CD4-positive, alpha-beta memory T cell (primary cell): Measurements from ENCODE around the gene CSAD. TPM values are rescaled to one million over a fixed set of nuclear protein-coding genes. Genes with fewer than 3 reads are reported as not detected.
A peak's percentile ranks its signal among the peaks of the same experiment; 100 is the strongest.
"Not testable (repeated sequence)": the region's sequence is repeated elsewhere in the genome, so short reads cannot be mapped to it uniquely, and the experiment has no call there.

Experiments
- CTCF ChIA-PET: fragments of 350-600 bp; sonication (Branson Sonifier 250); formaldehyde crosslinking; loops from one replicate; lab custom pipeline; 2021; ENCODE audit warnings: inconsistent platforms; ENCODE audit not compliant: partially characterized antibody; lab: Charles Lee
- POLR2A ChIA-PET: fragments of 350-600 bp; sonication (Branson Sonifier 250); formaldehyde crosslinking; loops from one replicate; lab custom pipeline; 2021; ENCODE audit not compliant: partially characterized antibody; lab: Charles Lee
- DNase-seq, 5 donors: peaks; one replicate each; pipeline versions ENCODE4 v3.0.0 to v3.0.0-alpha.2; 2020 to 2022; ENCODE audit warnings: mixed read lengths in 1 of 5
- H3K27ac ChIP-seq: one replicate; pipeline ENCODE4 v1.7.0; 2013; ENCODE audit warnings: low read depth, low read length
- H3K27me3 ChIP-seq: 2 replicates; pipeline ENCODE4 v1.7.0; 2013; ENCODE audit warnings: mild to moderate bottlenecking, low read length, moderate library complexity; ENCODE audit not compliant: insufficient read depth
- H3K36me3 ChIP-seq: 2 replicates; pipeline ENCODE4 v1.7.0; 2013; ENCODE audit warnings: mild to moderate bottlenecking, low read length, moderate library complexity; ENCODE audit not compliant: insufficient read depth
- H3K4me1 ChIP-seq: 2 replicates; pipeline ENCODE4 v1.7.0; 2013; ENCODE audit warnings: mild to moderate bottlenecking, low read length, moderate library complexity; ENCODE audit not compliant: insufficient read depth
- H3K4me3 ChIP-seq, 2 donors: one replicate each; pipeline ENCODE4 v1.7.0; 2013; ENCODE audit warnings: low read length in 2 of 2, mild to moderate bottlenecking in 1 of 2
- H3K9me3 ChIP-seq, 2 donors: one replicate each; pipeline ENCODE4 v1.7.0; 2013; ENCODE audit warnings: low read length in 2 of 2, control low read depth in 1 of 2; ENCODE audit not compliant: control insufficient read depth in 1 of 2
- H3K27ac Mint-ChIP-seq, 7 donors: one replicate each; pipeline ENCODE4 v1.8.0; 2020 to 2021; ENCODE audit warnings: mixed read lengths in 7 of 7, mild to moderate bottlenecking in 6 of 7, inconsistent platforms in 3 of 7, moderate library complexity in 3 of 7
- H3K27me3 Mint-ChIP-seq, 2 donors: one replicate each; pipeline ENCODE4 v1.8.0; 2020 to 2021; ENCODE audit warnings: mixed read lengths in 2 of 2
- H3K36me3 Mint-ChIP-seq, 2 donors: one replicate each; pipeline ENCODE4 v1.8.0; 2020 to 2021; ENCODE audit warnings: mixed read lengths in 2 of 2, inconsistent platforms in 1 of 2, mild to moderate bottlenecking in 1 of 2
- H3K4me1 Mint-ChIP-seq, 4 donors: one replicate each; pipeline ENCODE4 v1.8.0; 2020 to 2021; ENCODE audit warnings: mixed read lengths in 4 of 4, mild to moderate bottlenecking in 1 of 4
- H3K4me3 Mint-ChIP-seq, 8 donors: one replicate each; pipeline ENCODE4 v1.8.0; 2020 to 2021; ENCODE audit warnings: mixed read lengths in 8 of 8, mild to moderate bottlenecking in 7 of 8, moderate library complexity in 6 of 8, inconsistent platforms in 3 of 8
- H3K9me3 Mint-ChIP-seq, 8 donors: one replicate each; pipeline ENCODE4 v1.8.0; 2020 to 2021; ENCODE audit warnings: mixed read lengths in 8 of 8, mild to moderate bottlenecking in 5 of 8, inconsistent platforms in 3 of 8, moderate library complexity in 1 of 8
- intact Hi-C: fragments of 100-400 bp; cut with micrococcal nuclease; formaldehyde crosslinking; loops from one replicate; pipeline ENCODE4 v1.15.1; 2023
- polyA plus RNA-seq, 2 donors: library from polyadenylated mRNA; unstranded; fragments of 300-500 nt; fragmentation: Illumina TruSeq; gene quantifications; one replicate each; pipeline ENCODE4 v1.2.3, GENCODE V29; 2021
- total RNA-seq, 2 experiments: library from RNA; stranded (reverse); gene quantifications; one replicate each; pipeline ENCODE4 v1.2.3, GENCODE V29; 2021

CSAD gene
- total and polyA plus RNA-seq, 4 experiments from 2014 or later, result 1.1 to 64.2 (median 32.7) TPM

DNA sequence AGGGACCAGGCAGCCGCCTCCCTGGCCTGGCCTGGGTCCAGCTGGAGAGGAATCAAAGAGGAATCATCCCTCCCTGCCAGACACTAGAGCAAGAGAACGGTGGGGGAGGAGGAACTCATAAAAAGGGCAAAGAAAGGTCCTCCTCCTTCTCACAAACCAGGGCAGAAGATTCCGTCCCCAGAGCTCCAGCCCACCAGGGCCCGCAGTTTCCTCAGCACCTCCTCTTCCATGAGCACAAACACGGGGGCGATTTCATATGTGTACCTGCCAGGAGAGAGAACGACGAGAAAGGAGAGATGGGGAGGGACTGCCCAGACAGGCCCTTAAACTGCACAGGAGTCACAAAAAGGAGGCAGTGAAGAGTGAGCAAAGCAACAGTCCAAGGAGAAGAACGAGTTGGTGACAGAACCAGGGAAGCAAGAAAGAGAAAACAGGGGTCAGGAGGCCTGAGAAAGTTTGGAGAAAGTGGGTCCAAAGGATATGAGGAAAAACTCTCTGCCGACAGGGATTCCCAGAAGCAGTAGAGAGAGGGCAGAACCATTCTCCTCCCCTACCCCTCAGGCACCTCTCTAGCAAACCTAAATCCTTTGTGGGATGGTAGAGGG, 8.9 kb downstream of the CSAD start:
- peaks cover 0 to 3% (median under 1%) of the 10 kb centered on the region in 4 donors for H3K4me1 Mint-ChIP-seq

GRCh38 chr12:53170876-53171724, 9.6 kb downstream of the CSAD start:
- Histone ChIP-seq H3K27ac (no peak overlapping the region), H3K36me3 (no peaks in the 10 kb centered on the region), H3K9me3 (no peaks in the 10 kb centered on the region), H3K27me3 (no peaks in the 10 kb centered on the region), H3K4me1 (no peaks in the 10 kb centered on the region), H3K4me3 (no peak overlapping the region)
- peaks cover 16 to 26% of the 10 kb centered on the region in 2 donors for H3K36me3 Mint-ChIP-seq
- no peaks in the 10 kb centered on the region for H3K27me3 Mint-ChIP-seq
- no peak overlapping the region for H3K4me3 Mint-ChIP-seq
- H3K9me3 Mint-ChIP-seq, result no peaks in the 10 kb centered on the region
- intact Hi-C loops, result no loop called here
- peak overlapping the region in 1 of 7 donors; percentile 43 for H3K27ac Mint-ChIP-seq
- POLR2A ChIA-PET, result interaction anchor here (0.6 to 1.6 kb wide), 3 partner anchors 10 to 41 kb away, joined by 3 read pairs; partner anchors contain the start of gene CSAD
- peaks cover 0 to 3% (median under 1%) of the 10 kb centered on the region in 4 donors for H3K4me1 Mint-ChIP-seq
- CTCF ChIA-PET, result interaction anchor here (0.9 to 3.5 kb wide), 2 partner anchors 10 to 11 kb away, joined by 3 to 18 read pairs; partner anchors contain the start of gene CSAD
- DNase-seq, result no peak

More for the DNA sequence above, 8.9 kb downstream of the CSAD start:
- ChIA-PET POLR2A (interaction anchor here (1.6 kb wide), 1 partner anchor 21 kb away, joined by 3 read pairs; no protein-coding TSS in a partner anchor), CTCF (interaction anchor here (0.9 to 3.5 kb wide), 2 partner anchors 9 to 12 kb away, joined by 3 to 18 read pairs; partner anchors contain the start of gene CSAD)
- Mint-ChIP-seq H3K27ac (peak overlapping the region in 3 of 7 donors; percentile 23 to 49 (median 44)), H3K36me3 (peaks cover 16 to 26% of the 10 kb centered on the region in 2 donors), H3K9me3 (no peaks in the 10 kb centered on the region), H3K4me3 (no peak overlapping the region), H3K27me3 (no peaks in the 10 kb centered on the region)
- Histone ChIP-seq H3K27me3 (no peaks in the 10 kb centered on the region), H3K27ac (no peak overlapping the region), H3K9me3 (no peaks in the 10 kb centered on the region), H3K4me1 (no peaks in the 10 kb centered on the region), H3K4me3 (no peak overlapping the region), H3K36me3 (no peaks in the 10 kb centered on the region)
- DNase-seq, result no peak
- intact Hi-C loops, result no loop called here

DNA sequence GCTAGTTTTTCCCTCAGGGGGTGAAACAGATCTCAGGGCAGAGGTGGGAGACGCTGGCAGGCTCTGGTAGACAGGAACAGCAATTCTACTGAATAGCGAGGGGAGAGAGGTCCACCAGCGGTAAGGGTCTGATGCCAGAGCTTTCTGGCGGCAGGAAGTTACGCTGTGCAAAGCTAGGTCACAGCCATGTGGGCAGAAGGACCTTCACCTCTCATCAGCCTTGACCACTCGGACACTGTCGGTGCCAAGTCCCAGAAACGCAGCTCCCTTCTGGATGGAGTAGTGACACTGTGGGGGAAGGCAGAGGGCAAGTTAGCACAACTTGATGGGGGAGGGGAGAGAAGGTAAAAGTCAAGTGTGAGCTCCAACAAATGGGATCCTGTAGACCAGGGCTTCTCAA, 10.5 kb downstream of the CSAD start:
- H3K4me3 Mint-ChIP-seq, result no peak overlapping the region
- CTCF ChIA-PET, result interaction anchor here (3.5 kb wide), 1 partner anchor 11 kb away, joined by 18 read pairs; no protein-coding TSS in a partner anchor
- POLR2A ChIA-PET, result interaction anchor here (0.6 kb wide), 2 partner anchors 11 to 42 kb away, joined by 3 read pairs; partner anchors contain the start of gene CSAD
- Histone ChIP-seq H3K4me1 (no peaks in the 10 kb centered on the region), H3K27me3 (no peaks in the 10 kb centered on the region), H3K9me3 (no peaks in the 10 kb centered on the region), H3K27ac (no peak overlapping the region), H3K4me3 (no peak overlapping the region), H3K36me3 (no peaks in the 10 kb centered on the region)
- intact Hi-C loops, result no loop called here
- DNase-seq, result no peak
- peaks cover 0 to 2% (median 0%) of the 10 kb centered on the region in 4 donors for H3K4me1 Mint-ChIP-seq
- H3K36me3 Mint-ChIP-seq, result peaks cover 16 to 26% of the 10 kb centered on the region in 2 donors
- no peaks in the 10 kb centered on the region for H3K27me3 Mint-ChIP-seq
- no peaks in the 10 kb centered on the region for H3K9me3 Mint-ChIP-seq
- peak overlapping the region in 1 of 7 donors; percentile 12 for H3K27ac Mint-ChIP-seq

DNA sequence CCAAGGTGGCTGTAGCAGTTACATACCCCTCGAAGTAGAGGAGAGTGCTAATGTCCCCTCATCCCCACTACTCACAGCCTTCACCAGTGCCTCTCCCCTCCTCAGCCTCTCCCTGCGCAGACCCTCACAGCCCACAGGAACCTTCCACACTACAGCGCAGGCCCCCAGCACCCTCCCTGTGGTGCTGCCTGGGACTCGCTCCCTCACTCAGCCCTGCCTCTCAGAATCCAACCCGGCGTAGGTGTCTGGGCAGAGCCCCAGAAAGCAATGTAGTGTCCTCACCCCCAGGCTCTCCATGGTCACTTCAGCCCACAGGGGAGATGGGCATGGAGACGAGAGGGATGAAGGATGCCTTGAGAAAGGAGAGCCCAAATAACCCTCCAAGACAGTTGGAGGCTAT, 11.1 kb downstream of the CSAD start:
- no peak overlapping the region for H3K4me3 ChIP-seq
- H3K36me3 ChIP-seq, result no peaks in the 10 kb centered on the region
- H3K27me3 ChIP-seq, result no peaks in the 10 kb centered on the region
- no peak overlapping the region for H3K27ac ChIP-seq
- Mint-ChIP-seq H3K27ac (no peak overlapping the region), H3K9me3 (no peaks in the 10 kb centered on the region), H3K4me1 (no peaks in the 10 kb centered on the region), H3K36me3 (peaks cover 16 to 26% of the 10 kb centered on the region in 2 donors), H3K27me3 (no peaks in the 10 kb centered on the region), H3K4me3 (no peak overlapping the region)
- intact Hi-C loops, result no loop called here
- no peaks in the 10 kb centered on the region for H3K4me1 ChIP-seq
- H3K9me3 ChIP-seq, result no peaks in the 10 kb centered on the region
- POLR2A ChIA-PET, result no interaction called here
- no peak for DNase-seq
- CTCF ChIA-PET, result interaction anchor here (1.3 kb wide), 1 partner anchor 9 kb away, joined by 4 read pairs; no protein-coding TSS in a partner anchor

DNA sequence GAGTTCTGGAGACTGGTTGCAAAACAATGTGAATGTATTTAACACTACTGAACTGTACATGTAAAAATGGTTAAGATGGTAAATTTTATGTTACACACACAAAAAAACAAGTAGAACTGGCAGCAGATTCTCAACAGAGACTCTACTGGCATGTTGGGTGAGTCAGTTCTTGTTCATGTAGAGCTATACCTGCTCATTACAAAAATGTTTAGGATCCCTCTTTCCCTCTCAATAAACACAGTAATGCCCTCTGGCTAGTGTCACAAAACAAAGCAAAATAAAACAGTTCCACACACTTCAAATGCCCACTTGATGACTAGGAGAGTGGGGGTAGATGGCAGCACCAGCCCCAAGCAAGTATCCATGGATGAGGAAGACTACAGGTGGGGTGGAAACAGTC, 13.9 kb downstream of the CSAD start:
- Mint-ChIP-seq H3K36me3 (peaks cover 14 to 24% of the 10 kb centered on the region in 2 donors), H3K4me3 (no peak overlapping the region), H3K9me3 (no peaks in the 10 kb centered on the region), H3K27ac (peak overlapping the region in 3 of 7 donors; percentile 42 to 57 (median 53)), H3K4me1 (no peaks in the 10 kb centered on the region), H3K27me3 (no peaks in the 10 kb centered on the region)
- ChIA-PET CTCF (interaction anchor here (1.6 kb wide), 1 partner anchor 155 kb away, joined by 5 read pairs; the partner anchor contains the start of gene AAAS), POLR2A (interaction anchor here (1.0 kb wide), 1 partner anchor 177 kb away, joined by 3 read pairs; no protein-coding TSS in a partner anchor)
- Histone ChIP-seq H3K27ac (no peak overlapping the region), H3K9me3 (no peaks in the 10 kb centered on the region), H3K4me3 (no peak overlapping the region), H3K27me3 (no peaks in the 10 kb centered on the region), H3K4me1 (no peaks in the 10 kb centered on the region), H3K36me3 (no peaks in the 10 kb centered on the region)
- DNase-seq, result no peak
- intact Hi-C loops, result no loop called here

DNA sequence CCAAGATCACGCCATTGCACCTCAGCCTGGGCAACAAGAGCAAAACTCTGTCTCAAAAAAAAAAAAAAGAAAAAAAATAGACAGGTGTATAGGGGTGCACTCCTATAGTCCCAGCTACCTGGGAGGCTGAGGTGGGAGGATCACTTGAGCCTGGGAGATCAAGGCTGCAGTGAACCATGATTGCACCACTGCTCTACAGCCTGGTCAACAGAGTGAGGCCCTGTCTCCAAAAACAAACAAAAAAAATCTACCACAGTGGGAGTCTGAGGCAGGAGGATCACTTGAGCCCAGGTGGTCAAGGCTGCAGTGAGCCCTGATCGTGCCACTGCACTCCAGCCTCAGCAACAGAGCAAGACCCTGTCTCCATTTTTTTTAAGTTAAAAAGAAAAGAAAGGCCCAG, 17.7 kb downstream of the CSAD start:
- H3K9me3 Mint-ChIP-seq, H3K36me3 ChIP-seq, H3K27ac Mint-ChIP-seq, H3K27ac ChIP-seq, H3K27me3 ChIP-seq, H3K9me3 ChIP-seq, intact Hi-C loops, H3K4me3 Mint-ChIP-seq, DNase-seq, H3K36me3 Mint-ChIP-seq, H3K4me3 ChIP-seq, H3K4me1 Mint-ChIP-seq, H3K27me3 Mint-ChIP-seq: not testable (repeated sequence)
- ChIA-PET CTCF (interaction anchor here (4.5 to 10.4 kb wide), 4 partner anchors 26 to 127 kb away, joined by 30 to 165 read pairs (median 48); partner anchors contain the start of gene PFDN5), POLR2A (interaction anchor here (2.6 kb wide), 1 partner anchor 17 kb away, joined by 10 read pairs; the partner anchor contains the start of genes CSAD and ZNF740)
- H3K4me1 ChIP-seq, result peaks cover 10% of the 10 kb centered on the region
